Measurements from ENCODE around the gene DUSP12. TPM values are rescaled to one million over a fixed set of nuclear protein-coding genes. Genes with fewer than 3 reads are reported as not detected.

The DUSP12 gene
- polyA plus RNA-seq, 1 of the 3 experiments (the other 2 are of a cell fraction): 41.7 TPM

- peaks cover 0 to 4% of the 10 kb centered on the region in 2 experiments; a peak in 1 of 4 replicates for H3K4me1 ChIP-seq (ENCODE audit: control insufficient read depth in 1 of 2, insufficient read depth in 2 of 2, low read depth in 1 of 2, low read length in 1 of 2)
Measured at GRCh38 chr1:161709373-161709772, 40.2 kb upstream of the DUSP12 start.

GRCh38 chr1:161710560-161710959 is 39.0 kb upstream of the DUSP12 start:
- no peak for TF ChIP-seq REST (IDR thresholded peaks at IDR 0.05; ENCODE audit: low read depth, low read length)
- no peak for TF ChIP-seq TEAD4 (IDR thresholded peaks at IDR 0.05; ENCODE audit: borderline replicate concordance, insufficient read depth)
- TF ChIP-seq RFX5 (IDR thresholded peaks at IDR 0.05; ENCODE audit: low read length): no peak
- no peak for TF ChIP-seq SMC3 (IDR thresholded peaks at IDR 0.05; ENCODE audit: low read depth, low read length)
- TF ChIP-seq PBX3 (IDR thresholded peaks at IDR 0.05): no peak
- TF ChIP-seq MAX (IDR thresholded peaks at IDR 0.05; ENCODE audit: low read depth): no peak
- TF ChIP-seq MEF2A (IDR thresholded peaks at IDR 0.05; ENCODE audit: borderline replicate concordance, low read depth): no peak
- no peak for TF ChIP-seq GATA2 (CRISPR knock-in tag; IDR thresholded peaks at IDR 0.05)
- no peak for TF ChIP-seq MXI1 (IDR thresholded peaks at IDR 0.05; ENCODE audit: low read depth, low read length)
- TF ChIP-seq NRF1 (IDR thresholded peaks at IDR 0.05; ENCODE audit: low read depth, low read length): no peak
- no peak for TF ChIP-seq EP300 (IDR thresholded peaks at IDR 0.05; ENCODE audit: borderline replicate concordance in 1 of 2, low read depth in 1 of 2, low read length in 1 of 2)
- TF ChIP-seq USF1 (IDR thresholded peaks at IDR 0.05; ENCODE audit: borderline replicate concordance, low read depth): no peak
- no peak for TF ChIP-seq RAD21 (IDR thresholded peaks at IDR 0.05; ENCODE audit: low read length)
- H3K9ac ChIP-seq: no peak overlapping the region
- no peaks in the 10 kb centered on the region for H3K36me3 ChIP-seq (replicated peaks in 1 of 2; ENCODE audit: control insufficient read depth in 1 of 2, insufficient read depth in 2 of 2, low read length in 1 of 2)
- H4K20me1 ChIP-seq (ENCODE audit: insufficient read depth): no peaks in the 10 kb centered on the region
- no peak overlapping the region for H3K4me2 ChIP-seq
- CTCF ChIA-PET: no interaction called here
- no peaks in the 10 kb centered on the region for H3K27me3 ChIP-seq (ENCODE audit: insufficient read depth)
- no peak for DNase-seq
- H3K4me1 ChIP-seq (ENCODE audit: control insufficient read depth in 1 of 2, insufficient read depth in 2 of 2, low read depth in 1 of 2, low read length in 1 of 2): peaks cover 0 to 4% of the 10 kb centered on the region in 2 experiments; a peak in 1 of 4 replicates
- H3F3A ChIP-seq (replicated peaks; ENCODE audit: insufficient read depth): peaks cover 18% of the 10 kb centered on the region
- 29% methylated on average over 4 of the region's 4 CpGs for WGBS (ENCODE audit: low lambda C conversion rate)
- no peaks in the 10 kb centered on the region for H3K9me3 ChIP-seq
- H3K27ac ChIP-seq (ENCODE audit: low read depth in 2 of 2, low read length in 1 of 2): no peak overlapping the region
- no peak overlapping the region for H2AFZ ChIP-seq (ENCODE audit: low read depth)
- POLR2A ChIA-PET: no interaction called here
- no peaks in the 10 kb centered on the region for H3K79me2 ChIP-seq (ENCODE audit: insufficient read depth)
- H3K4me3 ChIP-seq (ENCODE audit: low read depth in 2 of 2, low read length in 1 of 2): no peak overlapping the region
- H3K9me2 ChIP-seq: no peaks in the 10 kb centered on the region

More at GRCh38 chr1:161709373-161709772, 40.2 kb upstream of the DUSP12 start:
- no peaks in the 10 kb centered on the region for H3K79me2 ChIP-seq (ENCODE audit: insufficient read depth)
- no peaks in the 10 kb centered on the region for H4K20me1 ChIP-seq (ENCODE audit: insufficient read depth)
- DNase-seq: no peak
- no peaks in the 10 kb centered on the region for H3K27me3 ChIP-seq (ENCODE audit: insufficient read depth)
- H2AFZ ChIP-seq (ENCODE audit: low read depth): no peak overlapping the region
- no peak overlapping the region for H3K9ac ChIP-seq
- no peak overlapping the region for H3K4me3 ChIP-seq (ENCODE audit: low read depth in 2 of 2, low read length in 1 of 2)
- H3K9me3 ChIP-seq: no peaks in the 10 kb centered on the region
- H3K27ac ChIP-seq (ENCODE audit: low read depth in 2 of 2, low read length in 1 of 2): no peak overlapping the region
- ChIA-PET CTCF (no interaction called here), POLR2A (no interaction called here)
- peaks cover 21% of the 10 kb centered on the region for H3F3A ChIP-seq (replicated peaks; ENCODE audit: insufficient read depth)
- no peak overlapping the region for H3K4me2 ChIP-seq
- H3K36me3 ChIP-seq (replicated peaks in 1 of 2; ENCODE audit: control insufficient read depth in 1 of 2, insufficient read depth in 2 of 2, low read length in 1 of 2): no peaks in the 10 kb centered on the region
- no peaks in the 10 kb centered on the region for H3K9me2 ChIP-seq
- TF ChIP-seq POLR2AphosphoS5 (IDR thresholded peaks at IDR 0.05; ENCODE audit: low read depth, low read length) (no peak), EZH2phosphoT487 (IDR thresholded peaks at IDR 0.05; ENCODE audit: borderline replicate concordance, low read depth) (no peak), ELF1 (IDR thresholded peaks at IDR 0.05) (no peak)
- WGBS (ENCODE audit: low lambda C conversion rate): 32% methylated on average over 4 of the region's 4 CpGs

Data from SK-N-SH (cell line).